GM21717 (cell line): Measurements from ENCODE around the gene RPTOR.

Source experiments
- ATAC-seq: cut with Tn5 transposase; IDR thresholded peaks from one replicate; pipeline ENCODE4 v1.9.1; 2021; ENCODE audit warnings: mild to moderate bottlenecking, moderate library complexity; ENCODE audit not compliant: unreplicated experiment

Gene RPTOR

DNA sequence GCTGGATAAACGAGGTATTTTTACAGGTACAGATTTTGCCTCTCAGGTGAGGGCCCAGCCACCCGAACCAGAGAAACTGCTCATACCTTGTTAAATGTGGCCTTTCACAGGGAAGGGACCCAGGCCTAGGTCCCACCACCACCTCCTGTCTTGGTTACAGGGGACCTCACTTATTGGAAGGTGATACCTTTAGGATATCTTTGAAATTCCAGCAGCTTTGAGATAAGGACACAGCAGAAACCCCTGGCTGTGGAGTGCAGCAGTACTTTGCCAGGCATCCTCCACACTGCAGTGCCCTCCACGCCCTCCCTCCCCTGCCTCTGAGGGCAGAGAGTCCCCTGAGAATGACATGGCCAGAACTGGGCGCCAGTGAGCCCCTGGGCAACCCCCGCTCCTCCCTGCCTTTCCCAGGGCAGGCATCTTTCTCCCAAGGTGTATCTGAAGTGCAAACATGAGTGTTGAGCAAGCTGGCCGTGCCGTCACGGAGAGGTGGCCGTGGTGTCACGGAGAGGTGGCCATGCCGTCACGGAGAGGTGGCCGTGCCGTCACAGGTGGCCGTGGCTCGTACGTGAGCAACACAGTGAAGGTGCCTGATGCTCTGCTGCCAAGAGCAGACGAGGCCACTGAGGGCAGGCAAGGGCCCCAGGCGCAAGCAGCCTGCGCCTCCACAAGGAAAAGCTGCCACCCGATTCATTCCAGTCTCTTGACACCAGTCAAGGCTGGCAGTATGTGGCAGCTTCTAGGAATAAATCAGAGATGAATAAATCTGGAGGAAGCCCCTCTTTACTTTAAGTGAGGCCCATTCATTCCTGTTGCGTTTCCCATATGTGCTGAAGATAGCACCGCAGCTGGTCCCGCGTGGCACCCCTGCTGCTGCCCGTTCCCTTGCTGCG is 312.5 kb downstream of the RPTOR start:
- ATAC-seq = no peak

DNA sequence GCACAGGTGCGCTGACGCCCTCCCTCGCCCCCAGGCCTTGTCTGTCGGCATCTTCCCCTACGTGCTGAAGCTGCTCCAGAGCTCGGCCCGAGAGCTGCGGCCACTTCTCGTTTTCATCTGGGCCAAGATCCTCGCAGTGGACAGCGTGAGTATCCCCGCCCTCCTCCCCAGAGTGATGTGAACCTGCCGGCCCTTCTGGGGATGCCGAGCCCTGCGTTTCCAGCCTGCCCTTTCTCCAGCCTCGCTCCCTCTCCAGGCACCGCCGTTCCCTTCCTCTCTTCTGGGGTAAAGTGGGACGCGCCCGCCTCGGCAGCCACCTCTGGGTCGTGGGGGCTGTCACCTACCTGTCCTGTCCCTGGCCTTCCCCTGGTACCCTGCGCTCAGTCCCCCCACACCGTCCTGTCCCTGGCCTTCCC is 313.1 kb downstream of the RPTOR start:
- ATAC-seq = no peak

DNA sequence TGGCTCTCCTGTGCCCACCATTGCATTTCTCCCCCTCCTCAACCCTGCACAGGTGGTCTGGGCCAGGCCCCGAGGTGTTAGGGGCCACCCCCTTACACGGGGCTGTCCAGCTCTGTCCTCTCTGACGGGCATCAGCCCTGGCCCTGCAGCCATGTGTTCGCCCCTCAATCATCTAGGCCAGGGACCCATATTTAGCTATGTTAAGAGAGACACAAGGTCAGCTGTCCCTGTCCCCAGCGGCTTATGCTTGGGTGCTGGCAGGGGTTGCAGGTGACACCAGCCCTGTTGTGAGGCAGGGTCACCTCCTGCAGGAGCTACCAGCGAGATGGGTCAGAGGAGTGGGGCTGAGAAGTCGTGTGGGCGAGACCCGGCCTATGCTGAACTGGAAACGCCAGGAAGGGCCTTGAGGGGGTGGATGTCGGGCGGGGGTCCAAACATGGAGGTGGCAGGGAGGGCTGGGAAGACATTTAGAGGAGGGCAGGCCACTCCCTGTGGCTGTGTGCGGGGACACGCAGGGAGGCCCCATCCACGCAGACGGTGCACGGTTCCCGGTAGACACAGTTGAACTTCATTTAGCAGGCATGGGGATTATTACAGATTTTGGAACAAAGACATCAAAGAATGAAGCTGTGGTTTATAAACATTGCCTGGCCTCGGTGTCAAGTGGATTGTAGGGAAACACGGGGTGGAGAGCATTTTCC is 313.8 kb downstream of the RPTOR start:
- no peak for ATAC-seq

DNA sequence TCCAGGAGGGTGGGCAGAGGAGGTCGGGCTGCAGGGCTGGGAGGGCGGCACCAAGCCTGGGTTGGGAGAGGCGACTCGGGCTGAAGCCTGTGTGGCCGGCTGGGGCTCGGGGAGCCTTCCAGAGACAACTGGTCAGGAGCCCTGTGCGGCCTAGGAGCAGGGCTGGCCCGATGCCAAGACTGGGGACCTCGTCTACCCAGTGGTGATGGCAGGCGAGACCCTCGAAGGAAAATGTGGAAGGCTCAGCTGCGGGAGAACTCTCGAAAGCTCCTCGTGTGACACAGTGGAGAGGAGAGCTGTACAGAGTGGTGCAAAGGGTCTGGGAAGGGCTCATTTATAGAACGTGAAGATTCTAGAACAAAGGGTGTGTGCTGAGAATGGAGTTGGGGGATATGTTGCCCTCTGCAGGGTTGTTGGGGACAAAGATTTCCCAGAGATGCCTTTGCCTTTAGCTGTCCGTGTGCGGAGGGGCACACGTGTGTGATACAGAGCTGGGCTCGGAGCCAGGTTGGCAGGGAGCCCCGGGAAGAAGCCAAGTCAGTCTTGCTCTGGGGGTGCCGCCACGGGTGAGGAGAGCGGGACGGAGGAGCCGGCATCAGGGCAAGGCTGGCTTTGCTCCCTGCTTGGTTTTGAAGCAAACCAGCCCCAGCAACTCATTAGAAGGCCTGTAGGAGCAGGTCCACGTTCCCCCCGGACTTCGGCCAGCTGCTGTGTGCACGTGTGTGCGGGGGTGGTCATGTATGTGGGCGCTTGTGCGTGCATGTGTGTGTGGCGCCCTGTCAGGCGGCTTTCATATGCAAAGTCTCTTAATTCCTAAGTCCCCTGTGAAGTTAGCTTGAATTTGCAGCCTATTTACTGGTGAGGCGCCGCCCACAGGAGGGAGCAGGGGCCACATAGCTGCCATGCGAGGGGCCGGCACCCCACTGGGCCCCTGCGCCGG is 314.6 kb downstream of the RPTOR start:
- ATAC-seq = no peak

DNA sequence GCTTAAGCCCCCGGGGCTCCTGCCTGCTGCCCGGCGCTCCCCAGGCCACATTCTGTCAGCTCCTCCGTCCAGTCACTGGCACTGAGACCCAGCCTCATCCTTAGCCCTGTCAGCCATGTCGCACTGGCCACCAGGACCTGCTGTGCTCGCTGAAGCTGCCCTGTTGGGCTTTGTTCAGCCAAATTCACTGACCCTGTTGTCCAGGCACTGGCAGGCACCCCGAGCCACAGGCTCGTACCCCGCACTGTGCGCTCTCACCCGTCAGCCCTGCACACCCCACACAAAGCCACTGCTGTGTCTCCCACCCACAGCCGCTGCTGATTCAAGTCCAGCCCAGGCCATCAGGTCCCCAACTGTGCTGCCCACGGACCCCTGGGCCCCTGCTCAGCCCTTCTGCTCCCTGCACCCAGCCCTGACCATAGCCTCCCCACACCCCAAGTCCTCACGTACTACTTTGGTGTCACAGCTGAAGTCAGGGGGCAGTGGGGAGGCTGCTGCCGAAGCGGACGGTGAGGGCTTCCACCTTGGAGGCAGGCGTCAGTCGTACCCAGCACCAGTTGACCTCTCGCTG is 315.5 kb downstream of the RPTOR start:
- no peak for ATAC-seq

DNA sequence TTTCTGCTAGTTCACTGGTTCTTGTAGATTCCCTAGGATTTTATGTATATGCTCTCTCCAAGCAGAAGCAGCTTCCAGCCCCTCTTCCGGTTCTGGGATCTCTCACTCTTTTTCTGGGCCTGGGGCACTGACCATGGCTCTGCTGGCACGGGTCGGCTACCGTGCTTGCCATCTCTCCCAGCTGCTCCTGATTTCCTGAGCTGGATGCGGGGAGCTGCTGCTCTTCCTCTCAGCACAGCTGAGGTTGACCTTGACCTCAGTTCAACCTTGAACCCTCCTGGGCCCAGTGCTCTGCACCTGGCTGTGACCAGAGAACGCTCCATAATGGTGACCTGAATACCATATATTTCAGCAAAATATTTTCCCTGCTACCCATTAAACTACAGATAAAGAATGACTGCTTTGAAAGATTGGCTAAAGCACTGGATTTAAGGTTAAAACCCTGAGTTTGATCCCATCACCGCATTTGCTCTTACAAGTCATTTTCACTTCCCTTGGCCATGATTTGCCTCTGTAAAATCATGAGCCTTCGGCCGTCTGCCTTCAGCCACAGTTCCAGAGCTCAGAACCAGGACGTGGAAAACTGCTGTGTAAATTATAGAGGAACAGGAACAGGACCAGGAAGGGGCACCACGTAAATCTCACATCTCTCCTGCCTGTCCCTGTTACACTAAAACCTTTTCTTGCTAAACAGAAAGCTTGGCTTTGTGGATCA is 316.2 kb downstream of the RPTOR start:
- no peak for ATAC-seq

DNA sequence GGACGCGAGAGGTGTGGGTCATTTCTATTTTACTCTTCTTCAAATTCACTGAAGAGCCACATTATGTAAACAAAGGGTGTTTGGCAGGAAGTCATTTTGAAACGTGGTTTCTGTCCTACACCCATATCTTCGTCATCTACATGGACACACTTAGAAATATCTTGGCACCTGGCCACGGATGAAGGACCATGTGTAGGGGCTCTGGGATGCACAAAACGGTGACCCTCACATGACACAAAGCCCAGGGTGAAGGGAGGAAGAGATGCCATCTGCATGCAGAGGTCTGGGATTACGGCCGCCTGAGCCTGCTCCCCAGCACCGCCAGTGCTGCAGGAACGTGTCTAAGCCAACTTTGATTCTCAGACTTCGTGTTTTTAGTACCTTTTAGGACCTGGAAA is 316.8 kb downstream of the RPTOR start:
- ATAC-seq = no peak

DNA sequence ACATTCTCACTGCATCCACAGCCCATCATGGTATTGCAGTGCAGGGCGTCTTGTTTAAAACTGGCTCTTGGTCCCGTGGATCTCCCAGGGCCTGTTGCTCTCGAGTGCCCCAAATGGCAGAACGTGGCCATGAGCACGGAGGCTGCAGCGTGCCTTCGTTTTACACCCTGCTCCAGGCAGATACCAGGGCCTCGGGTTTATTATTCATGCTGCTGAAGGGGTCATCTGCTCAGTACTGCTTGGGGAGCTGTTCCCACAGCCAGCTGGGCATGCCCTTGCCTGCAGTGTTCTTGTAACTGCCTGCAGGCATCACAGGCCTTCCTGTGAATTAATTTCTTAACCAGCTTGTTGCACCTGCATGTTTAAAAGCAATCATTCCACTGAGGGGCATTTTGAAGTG is 317.3 kb downstream of the RPTOR start:
- no peak for ATAC-seq

DNA sequence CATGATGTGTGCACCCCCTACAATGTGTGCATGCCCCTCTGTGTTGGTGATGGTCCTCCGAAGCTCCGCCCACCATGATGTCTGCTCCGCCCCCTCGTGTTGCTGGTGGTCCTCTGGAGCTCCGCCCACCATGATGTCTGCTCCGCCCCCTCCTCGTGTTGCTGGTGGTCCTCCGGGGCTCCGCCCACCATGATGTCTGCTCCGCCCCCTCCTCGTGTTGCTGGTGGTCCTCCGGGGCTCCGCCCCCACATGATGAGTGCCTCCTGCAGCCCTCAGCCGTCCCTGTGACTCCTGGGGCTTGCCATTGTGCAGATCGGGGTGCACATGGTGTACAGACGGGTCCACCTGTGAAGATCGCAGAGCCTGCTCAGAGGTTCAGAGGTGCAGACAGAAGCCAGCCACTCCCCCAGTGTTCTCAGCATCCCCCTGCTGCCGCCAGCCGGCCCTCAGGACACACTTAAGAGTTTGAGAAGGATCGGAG is 317.9 kb downstream of the RPTOR start:
- ATAC-seq = no peak

DNA sequence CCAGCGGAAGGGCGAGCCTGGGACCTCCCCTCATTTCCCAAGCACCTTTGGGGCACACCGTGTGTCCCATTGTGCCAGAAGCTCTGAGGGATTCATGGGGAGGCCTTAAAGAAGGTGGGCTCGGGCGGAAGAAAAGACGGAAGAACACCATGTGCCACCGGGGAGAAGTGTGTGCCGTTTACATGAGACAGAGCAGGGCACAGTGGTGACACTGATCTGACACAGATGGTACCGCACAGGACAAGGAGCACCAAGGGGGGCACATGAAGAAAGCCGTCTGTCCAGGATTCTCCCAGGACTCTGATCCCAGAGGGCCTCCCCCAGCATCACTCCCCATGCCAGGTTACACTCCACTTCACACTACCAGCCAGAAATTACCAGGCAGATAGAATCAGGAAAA is 318.3 kb downstream of the RPTOR start:
- ATAC-seq = no peak

DNA sequence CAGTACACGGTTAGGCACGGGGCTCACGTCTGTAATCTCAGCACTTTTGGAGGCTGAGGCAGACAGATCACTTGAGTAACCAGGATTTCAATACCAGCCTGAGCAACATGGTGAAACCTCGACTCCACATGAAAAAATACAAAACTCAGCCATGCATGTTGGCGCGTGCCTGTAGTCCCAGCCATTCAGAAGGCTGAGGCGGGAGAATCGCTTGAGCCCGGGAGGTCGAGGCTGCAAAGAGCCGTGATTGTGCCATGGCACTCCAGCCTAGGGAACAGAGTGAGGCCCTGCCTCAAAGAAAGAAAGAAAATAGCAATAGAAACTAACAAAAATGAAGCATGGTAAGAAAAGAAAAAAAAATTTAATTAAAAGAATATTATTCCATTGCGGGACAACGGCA is 319.0 kb downstream of the RPTOR start:
- no peak for ATAC-seq

DNA sequence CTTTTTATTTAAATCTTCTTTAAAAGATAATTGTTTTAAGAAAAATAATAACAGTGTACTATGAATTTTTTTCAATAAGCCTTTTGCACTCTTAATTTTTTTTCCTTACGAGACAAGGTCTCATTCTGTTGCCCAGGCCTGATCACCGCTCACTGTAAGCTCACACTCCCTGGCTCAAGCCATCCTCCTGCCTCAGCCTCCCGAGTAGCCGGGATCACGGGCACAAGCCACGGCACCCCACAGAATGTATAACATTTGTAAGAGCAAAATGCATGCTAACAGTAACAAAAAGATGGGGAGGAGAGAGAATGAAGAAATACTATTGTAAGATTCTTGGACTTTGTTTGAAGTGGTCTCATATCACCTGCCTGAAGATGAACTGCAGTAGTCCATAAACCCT is 320.1 kb downstream of the RPTOR start:
- no peak for ATAC-seq

DNA sequence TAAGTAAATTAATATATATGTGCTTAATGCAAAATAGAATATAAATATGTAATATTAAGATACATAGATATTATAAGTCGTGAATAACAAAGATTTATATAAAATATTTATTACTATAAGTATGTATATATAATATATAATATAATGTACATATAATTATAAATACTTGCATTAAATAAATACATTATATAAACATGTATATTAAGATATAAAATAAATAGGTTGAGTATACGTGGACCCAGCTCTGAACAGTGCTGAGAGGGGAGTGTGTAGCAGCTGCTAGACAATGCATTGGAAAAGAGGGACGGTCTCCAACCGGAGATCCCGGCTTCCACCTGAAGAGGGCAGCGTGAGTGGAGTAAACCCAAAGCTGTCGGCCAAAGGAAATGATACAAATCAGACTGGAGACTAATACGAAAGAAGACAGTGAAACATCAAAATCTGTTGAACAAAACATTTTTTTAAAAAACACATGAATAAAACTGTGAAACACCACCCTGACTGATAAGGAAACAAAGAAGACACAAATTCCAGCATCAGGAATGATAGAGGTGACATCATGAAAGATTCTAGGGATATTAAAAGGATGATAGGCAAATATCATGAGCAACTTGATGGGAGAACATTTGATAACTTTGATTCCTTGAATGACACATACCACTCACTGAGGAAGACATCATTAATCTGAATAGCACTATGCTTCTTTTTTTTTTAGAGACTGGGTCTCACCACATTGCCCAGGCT is 321.6 kb downstream of the RPTOR start:
- ATAC-seq = no peak

DNA sequence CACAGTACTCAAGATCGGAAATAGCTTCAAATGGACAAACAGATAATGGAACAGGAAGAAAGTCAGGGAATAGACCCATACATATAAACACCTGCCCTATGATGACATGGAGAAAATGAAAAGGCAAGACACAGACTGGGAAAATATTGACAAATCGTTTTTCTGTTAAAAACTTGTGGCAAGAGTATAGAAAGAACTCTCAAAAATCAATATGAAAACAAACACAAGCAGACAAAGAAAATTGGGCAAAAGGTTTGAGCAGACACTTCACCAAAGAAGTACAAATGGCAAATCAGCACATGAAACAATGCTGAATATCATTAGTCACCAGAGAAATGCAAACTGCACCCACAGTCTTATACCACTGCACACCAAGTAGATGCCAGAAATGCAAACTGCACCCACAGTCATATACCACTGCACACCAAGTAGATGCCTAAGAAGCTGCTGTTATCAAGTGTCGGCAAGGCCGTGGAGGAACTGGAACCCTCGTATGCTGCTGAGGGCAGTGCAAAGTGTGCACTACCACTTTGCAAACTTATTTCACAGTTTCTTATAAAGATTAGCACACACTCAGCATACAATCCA is 323.5 kb downstream of the RPTOR start:
- no peak for ATAC-seq

DNA sequence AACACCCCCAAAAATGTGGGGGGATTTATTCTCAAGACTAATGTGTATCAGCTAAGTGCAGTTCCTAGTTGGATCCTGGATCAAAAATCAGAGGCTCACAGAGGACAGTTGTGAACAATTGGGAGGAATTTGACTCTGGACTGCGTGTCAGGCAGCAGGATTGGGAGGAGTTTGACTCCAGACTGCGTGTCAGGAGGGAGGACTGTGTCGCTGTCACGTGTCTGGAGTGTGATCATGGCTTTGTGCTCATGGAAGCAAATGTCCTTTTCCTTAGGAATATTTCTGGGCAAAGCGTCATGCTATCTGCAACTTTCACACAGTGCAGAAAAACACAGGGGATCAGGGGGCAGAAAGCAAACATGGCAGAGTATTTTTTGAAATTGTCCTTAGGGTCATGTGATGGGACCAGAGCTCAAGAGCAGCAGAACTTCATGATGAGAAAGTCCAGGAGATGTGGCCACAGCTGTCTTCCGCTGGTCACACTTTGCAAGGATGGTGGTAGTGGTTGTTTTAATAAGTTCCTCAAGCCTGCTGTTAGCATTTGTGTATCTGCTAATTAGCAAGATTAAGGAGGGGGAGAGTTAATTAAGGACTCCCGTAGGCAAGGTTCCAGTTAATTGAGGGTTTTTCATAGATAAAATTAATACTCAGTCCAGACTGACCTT is 325.0 kb downstream of the RPTOR start:
- ATAC-seq = no peak

DNA sequence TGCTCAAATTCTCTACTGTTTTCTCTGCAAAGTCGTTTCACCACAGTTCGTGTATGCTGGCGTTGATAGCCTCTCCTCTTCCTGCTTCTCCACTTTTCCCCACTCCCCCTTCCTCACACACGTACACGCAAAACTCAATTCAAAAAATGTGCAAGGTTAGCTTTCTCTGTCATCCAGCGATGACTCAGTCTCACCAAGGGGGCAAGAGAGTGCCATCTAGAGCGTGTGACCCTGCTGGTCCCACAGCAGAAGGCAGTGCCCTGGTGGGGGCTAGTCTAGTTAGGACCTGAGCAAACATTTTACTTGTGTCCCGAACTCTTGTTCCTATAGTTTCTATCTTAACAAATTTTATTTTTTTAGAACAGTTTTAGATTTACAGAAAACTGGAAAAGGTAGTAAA is 325.8 kb downstream of the RPTOR start:
- no peak for ATAC-seq

DNA sequence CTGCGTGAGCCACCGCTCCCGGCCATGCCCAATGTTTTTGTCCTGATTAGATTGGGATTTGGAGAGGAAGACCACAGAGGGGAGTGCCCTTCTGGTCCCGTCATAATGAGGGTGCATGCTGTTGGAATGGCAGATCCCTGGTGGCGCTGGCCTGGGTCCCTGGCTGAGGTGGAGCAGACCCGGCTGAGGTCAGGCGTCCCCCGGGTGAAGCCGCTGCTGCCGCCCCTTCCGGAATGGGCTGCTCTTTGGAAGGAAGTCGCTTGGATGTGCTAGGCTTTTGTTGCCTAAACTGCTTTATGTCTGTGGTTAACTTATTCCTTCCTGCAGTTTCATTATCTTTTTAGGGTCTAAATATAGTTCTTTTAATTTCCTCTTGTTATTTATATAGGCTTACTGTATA is 326.7 kb downstream of the RPTOR start:
- no peak for ATAC-seq

DNA sequence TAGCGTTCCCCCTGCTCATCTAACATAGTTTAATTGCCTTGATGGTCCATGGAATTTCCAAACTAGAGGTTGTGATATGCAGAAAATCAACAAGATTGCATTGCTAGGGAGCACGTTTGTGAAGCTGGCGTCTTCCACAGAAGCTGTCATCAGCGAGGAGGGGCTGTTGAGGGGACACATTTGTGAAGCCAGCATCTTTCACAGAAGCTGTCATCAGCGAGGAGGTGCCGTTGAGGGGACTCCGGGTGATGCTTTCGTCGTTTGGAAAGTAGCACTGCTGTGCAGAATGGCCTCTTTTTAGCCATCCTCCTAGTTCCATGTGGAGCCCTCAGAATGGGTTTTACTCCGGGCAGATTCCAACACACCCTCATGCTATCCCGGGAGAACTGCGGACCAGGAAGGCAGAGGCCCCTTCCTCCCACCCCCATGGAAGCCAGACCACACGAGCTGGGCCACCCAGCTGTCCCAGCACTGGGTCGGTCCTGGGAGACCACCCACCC is 327.4 kb downstream of the RPTOR start:
- ATAC-seq = no peak
